NCI-H345 treated with DMSO at 0.1 percent for 48 hours (cell line): ENCODE measurements around the gene PIK3R2.
"Not testable (repeated sequence)": the region's sequence is repeated elsewhere in the genome, so short reads cannot be mapped to it uniquely, and the experiment has no call there.

Source experiments
- DNase-seq: peaks from one replicate; lab custom pipeline; 2025; ENCODE audit not compliant: unreplicated experiment; lab: John Stamatoyannopoulos, UW

Gene PIK3R2

GRCh38 chr19:18198374-18198773, 45.4 kb downstream of the PIK3R2 start:
- DNase-seq = no peak

GRCh38 chr19:18202397-18202777, 49.4 kb downstream of the PIK3R2 start:
- DNase-seq = no peak

- DNase-seq = no peak
Measured at GRCh38 chr19:18202778-18203407, 49.9 kb downstream of the PIK3R2 start.

GRCh38 chr19:18203408-18203862, 50.5 kb downstream of the PIK3R2 start:
- DNase-seq = no peak

GRCh38 chr19:18203863-18204393, 51.0 kb downstream of the PIK3R2 start, which contains the start of gene RAB3A:
Gene RAB3A, minus strand, starts transcription at chr19:18204042. Its CDS starts 1,302 bp downstream, at chr19:18202740.
- DNase-seq = peak; percentile 99

GRCh38 chr19:18204394-18205199, 51.6 kb downstream of the PIK3R2 start:
- no peak for DNase-seq

- no peak for DNase-seq
Measured at GRCh38 chr19:18205200-18205892, 52.4 kb downstream of the PIK3R2 start.

- no peak for DNase-seq
Measured at GRCh38 chr19:18206018-18206417, 53.1 kb downstream of the PIK3R2 start.

GRCh38 chr19:18208098-18208951, 55.4 kb downstream of the PIK3R2 start:
- DNase-seq = no peak

- not testable (repeated sequence) for DNase-seq
Measured at GRCh38 chr19:18209912-18210311, 56.9 kb downstream of the PIK3R2 start.

- no peak for DNase-seq
Measured at GRCh38 chr19:18211683-18212082, 58.7 kb downstream of the PIK3R2 start.

GRCh38 chr19:18214779-18215433, 61.9 kb downstream of the PIK3R2 start:
- DNase-seq = no peak

GRCh38 chr19:18216789-18217188, 63.8 kb downstream of the PIK3R2 start:
- no peak for DNase-seq

- DNase-seq = no peak
Measured at GRCh38 chr19:18218159-18218558, 65.2 kb downstream of the PIK3R2 start.

GRCh38 chr19:18218600-18218999, 65.6 kb downstream of the PIK3R2 start:
- no peak for DNase-seq
